ENCODE measurements around the gene RHOC.

Gene RHOC

GRCh38 chr1:112700290-112701226 is 6.4 kb downstream of the RHOC start:
- DNase-seq = peak; percentile 46

GRCh38 chr1:112699425-112700144 is 7.3 kb downstream of the RHOC start:
- DNase-seq = no peak

GRCh38 chr1:112698366-112699310 is 8.3 kb downstream of the RHOC start:
- no peak for DNase-seq

GRCh38 chr1:112697781-112698201 is 9.1 kb downstream of the RHOC start:
- DNase-seq = no peak

DNA sequence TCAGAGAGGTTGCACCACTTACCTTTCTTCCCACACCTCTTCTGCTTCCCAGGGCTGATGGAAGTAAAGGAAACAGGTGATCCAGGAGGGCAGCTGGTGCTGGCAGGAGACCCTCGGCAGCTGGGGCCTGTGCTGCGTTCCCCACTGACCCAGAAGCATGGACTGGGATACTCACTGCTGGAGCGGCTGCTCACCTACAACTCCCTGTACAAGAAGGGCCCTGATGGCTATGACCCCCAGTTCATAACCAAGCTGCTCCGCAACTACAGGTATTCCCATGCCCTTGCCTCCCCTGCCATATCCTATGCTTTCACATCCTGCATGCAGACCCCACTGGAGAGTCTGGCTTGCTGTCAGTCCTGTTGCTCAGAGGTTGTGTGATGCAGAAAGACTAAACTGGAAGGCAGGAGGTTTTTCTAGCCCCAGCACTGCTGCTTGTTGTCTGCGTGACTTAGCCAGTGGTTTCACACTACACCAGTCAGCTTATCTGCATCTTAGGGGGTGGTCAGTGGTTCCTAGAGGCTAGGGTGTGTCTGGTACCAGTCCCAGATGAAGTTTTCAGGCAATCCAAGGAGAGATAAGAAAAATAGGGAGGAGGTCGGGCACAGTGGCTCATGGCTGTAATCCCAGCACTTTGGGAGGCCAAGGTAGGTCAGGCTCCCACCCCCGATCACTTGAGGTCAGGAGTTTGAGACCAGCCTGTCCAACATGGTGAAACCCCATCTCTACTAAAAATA is 10.2 kb downstream of the RHOC start:
- no peak for DNase-seq

- no peak for DNase-seq
These were observed 11.7 kb downstream of the RHOC start for GRCh38 chr1:112695276-112695675.

- no peak for DNase-seq
These were observed 12.5 kb downstream of the RHOC start for GRCh38 chr1:112694363-112694929.

GRCh38 chr1:112693821-112694220 is 13.1 kb downstream of the RHOC start:
- no peak for DNase-seq

GRCh38 chr1:112692681-112693080 is 14.2 kb downstream of the RHOC start:
- no peak for DNase-seq

GRCh38 chr1:112689842-112690237 is 17.1 kb downstream of the RHOC start:
- no peak for DNase-seq

DNA sequence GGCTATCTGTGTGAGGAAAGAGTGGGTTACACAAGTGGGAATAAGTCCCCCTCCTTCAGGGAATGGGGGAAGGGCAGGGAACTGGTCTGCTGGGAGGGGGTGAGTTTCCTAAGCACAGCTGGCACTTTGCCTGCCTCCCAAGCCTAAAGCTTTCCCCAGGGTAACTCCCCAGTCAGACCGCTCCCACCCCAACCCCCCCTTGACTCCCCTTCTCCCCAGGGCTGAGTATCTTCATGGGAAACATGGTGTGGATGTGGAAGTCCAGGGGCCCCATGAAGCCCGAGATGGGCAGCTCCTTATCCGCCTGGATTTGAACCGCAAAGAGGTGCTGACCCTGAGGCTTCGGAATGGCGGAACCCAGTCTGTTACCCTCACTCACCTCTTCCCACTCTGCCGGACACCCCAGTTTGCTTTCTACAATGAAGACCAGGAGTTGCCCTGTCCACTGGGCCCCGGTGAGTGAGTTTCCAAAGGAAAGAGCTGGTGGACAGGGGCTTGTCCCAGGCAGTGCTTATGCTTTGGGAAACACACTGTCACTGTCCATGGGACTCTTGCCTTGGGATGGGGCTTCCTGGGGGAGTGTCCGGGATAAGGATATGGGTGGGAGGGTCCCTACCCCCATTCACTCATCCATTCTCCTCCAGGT is 17.6 kb downstream of the RHOC start:
- no peak for DNase-seq

GRCh38 chr1:112688781-112689193 is 18.1 kb downstream of the RHOC start:
- DNase-seq = no peak

- no peak for DNase-seq
These were observed 19.0 kb downstream of the RHOC start for GRCh38 chr1:112687785-112688496.

DNA sequence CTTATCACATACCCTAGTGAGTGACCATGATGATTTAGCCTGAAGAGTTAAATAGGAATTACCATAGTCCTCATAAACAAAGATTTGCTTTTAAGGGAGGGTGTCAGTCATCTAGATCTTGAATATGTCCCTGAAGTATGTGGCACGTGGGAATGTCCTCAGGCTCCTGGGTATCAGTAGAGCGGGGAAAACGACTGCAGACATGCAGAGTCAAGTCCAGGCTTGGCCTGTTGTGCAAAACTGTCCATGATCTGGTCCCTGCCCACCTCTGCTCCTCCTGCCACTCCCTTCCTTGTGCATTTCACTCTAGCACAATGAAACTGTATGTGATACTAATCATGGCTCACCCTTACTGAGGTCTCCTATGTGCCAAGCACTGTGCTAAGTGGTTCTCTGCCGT is 19.6 kb downstream of the RHOC start:
- no peak for DNase-seq

DNA sequence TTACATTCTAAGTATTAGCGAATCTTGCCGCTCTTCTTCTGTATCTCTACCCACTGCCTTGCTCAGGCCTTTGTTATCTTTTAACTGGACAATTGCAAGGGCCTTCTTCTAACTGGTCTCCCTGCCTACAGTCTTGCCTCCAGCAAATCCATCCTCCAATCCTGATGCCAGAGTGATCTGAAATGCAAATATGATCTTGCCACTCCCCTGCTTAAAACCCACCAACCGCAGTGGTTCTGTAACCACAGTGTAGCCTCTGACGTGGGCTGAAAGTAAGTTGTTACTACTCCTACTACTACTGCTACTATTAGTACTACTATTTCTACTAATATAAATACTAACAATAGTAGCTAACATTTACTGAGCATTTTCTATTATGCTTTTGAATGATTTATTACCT is 20.1 kb downstream of the RHOC start:
- DNase-seq = no peak

GRCh38 chr1:112686417-112686816 is 20.5 kb downstream of the RHOC start:
- no peak for DNase-seq

GRCh38 chr1:112685913-112686312 is 21.0 kb downstream of the RHOC start:
- DNase-seq = no peak

GRCh38 chr1:112678605-112679004 is 28.3 kb downstream of the RHOC start:
- no peak for DNase-seq

DNA sequence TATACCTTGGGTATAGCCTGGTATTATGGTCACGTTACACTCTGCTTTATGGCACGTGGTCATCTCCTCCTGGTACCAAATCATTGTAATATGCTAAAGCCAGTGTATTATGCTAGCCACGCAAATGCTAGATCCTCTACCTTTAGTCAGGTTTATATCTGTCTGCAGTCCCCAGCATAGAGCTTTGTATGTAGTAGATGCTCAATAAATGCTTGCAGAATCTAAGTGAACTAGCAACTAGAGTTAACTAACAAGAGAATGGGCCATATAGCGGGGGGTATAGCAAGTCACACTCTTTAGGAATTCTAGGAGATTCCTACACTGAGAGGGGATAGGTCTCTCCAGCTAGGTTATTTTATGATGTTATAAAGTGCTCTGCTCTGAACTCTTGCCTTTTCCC is 29.4 kb downstream of the RHOC start:
- DNase-seq = no peak

DNA sequence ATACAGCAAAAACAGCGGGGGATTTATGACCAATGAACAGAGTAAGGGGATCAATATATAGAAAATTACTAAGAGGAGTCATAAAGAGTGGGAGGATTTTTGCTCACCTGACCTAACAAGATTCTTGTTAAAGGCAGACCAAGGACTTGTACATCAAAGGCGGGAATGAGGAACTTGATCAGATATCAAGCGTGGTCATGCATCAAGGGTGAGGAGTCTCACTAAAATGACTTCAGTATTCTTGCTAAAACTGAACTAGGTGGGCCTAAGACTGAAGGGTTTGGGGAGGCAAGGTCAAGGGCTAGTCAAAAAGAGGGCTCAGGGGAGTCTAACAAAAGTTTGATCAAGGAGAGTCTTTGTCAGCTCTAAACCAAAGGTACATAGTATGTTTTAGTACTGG is 30.4 kb downstream of the RHOC start:
- DNase-seq = no peak

Data from SIG-M5 (cell line).